SK-N-SH treated with all-trans-retinoic acid at 6 μM for 48 hours (cell line): Measurements from ENCODE around the gene TSPAN18.

Experiments used
- ATAC-seq: fragments of 200-7000 bp; cut with Tn5 transposase; 3 replicates; pipeline ENCODE4 v1.9.1; 2020; ENCODE audit warnings: mild to moderate bottlenecking, moderate library complexity
- ARNTL ChIP-seq: fragments of 450-650 bp; formaldehyde crosslinking; IDR thresholded peaks from 2 replicates; pipeline ENCODE4 v1.5.0; 2020; ENCODE audit warnings: low read depth, mild to moderate bottlenecking, moderate library complexity, borderline replicate concordance
- BACH2 ChIP-seq: fragments of 250-450 bp; sonication (Bioruptor Pico); IDR thresholded peaks from 2 replicates; pipeline ENCODE4 v1.9.0; 2021; ENCODE audit warnings: mild to moderate bottlenecking, borderline replicate concordance
- CREB5 ChIP-seq: fragments of 250-450 bp; sonication (Bioruptor Pico); IDR thresholded peaks from 2 replicates; pipeline ENCODE4 v1.5.1; 2020; ENCODE audit warnings: low read depth, mild to moderate bottlenecking, moderate library complexity
- CSDC2 ChIP-seq: fragments of 250-450 bp; sonication (Bioruptor Pico); IDR thresholded peaks from 2 replicates; pipeline ENCODE4 v1.5.0; 2020; ENCODE audit warnings: mild to moderate bottlenecking, moderate library complexity
- CSRNP3 ChIP-seq: fragments of 250-450 bp; sonication (Bioruptor Pico); IDR thresholded peaks from 2 replicates; pipeline ENCODE4 v1.5.1; 2021; ENCODE audit warnings: mild to moderate bottlenecking, moderate library complexity
- ESRRG ChIP-seq: fragments of 250-450 bp; sonication (Bioruptor Pico); IDR thresholded peaks from 2 replicates; pipeline ENCODE4 v1.6.1; 2021; ENCODE audit warnings: mild to moderate bottlenecking
- GLIS3 ChIP-seq: fragments of 250-450 bp; sonication (Bioruptor Pico); IDR thresholded peaks from 2 replicates; pipeline ENCODE4 v1.5.0; 2020; ENCODE audit warnings: mild to moderate bottlenecking, moderate library complexity
- OSR1 ChIP-seq: fragments of 250-450 bp; sonication (Bioruptor Pico); IDR thresholded peaks from 2 replicates; pipeline ENCODE4 v1.8.0; 2022; ENCODE audit warnings: moderate library complexity, mild to moderate bottlenecking, inconsistent platforms
- PATZ1 ChIP-seq: fragments of 250-450 bp; sonication (Bioruptor Pico); IDR thresholded peaks from 2 replicates; pipeline ENCODE4 v1.8.0; 2020; ENCODE audit warnings: mild to moderate bottlenecking, moderate library complexity, borderline replicate concordance
- POU6F1 ChIP-seq: fragments of 250-450 bp; sonication (Bioruptor Pico); IDR thresholded peaks from 2 replicates; pipeline ENCODE4 v1.8.0; 2021; ENCODE audit warnings: low read depth, mild to moderate bottlenecking, moderate library complexity, borderline replicate concordance
- PPARA ChIP-seq: fragments of 250-450 bp; sonication (Bioruptor Pico); IDR thresholded peaks from 2 replicates; pipeline ENCODE4 v1.5.0; 2020; ENCODE audit warnings: mild to moderate bottlenecking, borderline replicate concordance
- RARB ChIP-seq: fragments of 250-450 bp; sonication (Bioruptor Pico); IDR thresholded peaks from 2 replicates; pipeline ENCODE4 v1.8.0; 2021; ENCODE audit warnings: mild to moderate bottlenecking, moderate library complexity
- SNAI2 ChIP-seq: fragments of 250-450 bp; sonication (Bioruptor Pico); IDR thresholded peaks from 2 replicates; pipeline ENCODE4 v1.5.0; 2020; ENCODE audit warnings: mild to moderate bottlenecking, moderate library complexity
- TOX ChIP-seq: fragments of 250-450 bp; sonication (Bioruptor Pico); IDR thresholded peaks from 2 replicates; pipeline ENCODE4 v1.8.0; 2021; ENCODE audit warnings: mild to moderate bottlenecking, moderate library complexity, borderline replicate concordance
- TSHZ2 ChIP-seq: fragments of 250-450 bp; sonication (Bioruptor Pico); IDR thresholded peaks from 2 replicates; pipeline ENCODE4 v1.5.0; 2020; ENCODE audit warnings: mild to moderate bottlenecking, moderate library complexity
- ZC3H10 ChIP-seq: fragments of 250-450 bp; sonication (Bioruptor Pico); IDR thresholded peaks from 2 replicates; pipeline ENCODE4 v1.5.1; 2021; ENCODE audit warnings: mild to moderate bottlenecking, moderate library complexity
- ZFP30 ChIP-seq: fragments of 450-650 bp; formaldehyde crosslinking; IDR thresholded peaks from 2 replicates; pipeline ENCODE4 v1.5.0; 2022; ENCODE audit warnings: mild to moderate bottlenecking, moderate library complexity
- ZNF565 ChIP-seq: fragments of 450-650 bp; formaldehyde crosslinking; conservative IDR thresholded peaks from 2 replicates; pipeline ENCODE4 v1.5.0; 2020; ENCODE audit warnings: low read depth, mild to moderate bottlenecking, moderate library complexity
- ZNF70 ChIP-seq: fragments of 450-650 bp; formaldehyde crosslinking; IDR thresholded peaks from 2 replicates; pipeline ENCODE4 v1.5.0; 2020; ENCODE audit warnings: mild to moderate bottlenecking, moderate library complexity
- ZNF8 ChIP-seq: fragments of 450-650 bp; formaldehyde crosslinking; IDR thresholded peaks from 2 replicates; pipeline ENCODE4 v1.5.0; 2020; ENCODE audit warnings: mild to moderate bottlenecking, moderate library complexity

The TSPAN18 gene

GRCh38 chr11:44859528-44859925, 132.8 kb downstream of the TSPAN18 start (continued):
- TF ChIP-seq TSHZ2 (CRISPR knock-in tag): no peak
- no peak for TF ChIP-seq RARB
- no peak for TF ChIP-seq CSRNP3 (CRISPR knock-in tag)
- no peak for TF ChIP-seq ZNF8
- TF ChIP-seq TOX (CRISPR knock-in tag): no peak
- TF ChIP-seq ZFP30 (CRISPR knock-in tag): no peak
- TF ChIP-seq ARNTL: no peak
- TF ChIP-seq, all 23 proteins: peak for 0

GRCh38 chr11:44860346-44860745, 133.6 kb downstream of the TSPAN18 start:
- TF ChIP-seq ARNTL (no peak), OSR1 (CRISPR knock-in tag) (no peak), ZC3H10 (no peak), SNAI2 (CRISPR knock-in tag) (no peak), ZNF565 (no peak), POU6F1 (CRISPR knock-in tag) (no peak), CREB5 (CRISPR knock-in tag) (no peak), GLIS3 (no peak), ZNF70 (no peak), BACH2 (CRISPR knock-in tag) (no peak), ZNF8 (no peak), ZFP30 (CRISPR knock-in tag) (no peak), CSRNP3 (CRISPR knock-in tag) (no peak), CSDC2 (CRISPR knock-in tag) (no peak), ESRRG (CRISPR knock-in tag) (no peak), TOX (CRISPR knock-in tag) (no peak), PATZ1 (CRISPR knock-in tag) (no peak), PPARA (no peak), TSHZ2 (CRISPR knock-in tag) (no peak)
- TF ChIP-seq, all 23 proteins: peak for 0

More at GRCh38 chr11:44860346-44860745, 133.6 kb downstream of the TSPAN18 start:
- no peak for ATAC-seq
